Ishikawa (cell line): Measurements from ENCODE around the gene MARVELD1.
A peak's percentile ranks its signal among the peaks of the same experiment; 100 is the strongest.

Experiments used
- CEBPB ChIP-seq: IDR thresholded peaks from 2 replicates; pipeline ENCODE4 v1.6.1; 2012
- CREB1 ChIP-seq: IDR thresholded peaks from 2 replicates; pipeline ENCODE4 v1.6.1; 2012; ENCODE audit warnings: low read depth
- EGR1 ChIP-seq: IDR thresholded peaks from 2 replicates; pipeline ENCODE4 v1.6.1; 2012
- EP300 ChIP-seq: IDR thresholded peaks from 2 replicates; pipeline ENCODE4 v1.6.1; 2012; ENCODE audit warnings: borderline replicate concordance
- FOXM1 ChIP-seq: IDR thresholded peaks from 2 replicates; pipeline ENCODE4 v1.6.1; 2012; ENCODE audit warnings: low read depth, borderline replicate concordance
- NFIC ChIP-seq: IDR thresholded peaks from 2 replicates; pipeline ENCODE4 v1.6.1; 2012
- RAD21 ChIP-seq: IDR thresholded peaks from 2 replicates; pipeline ENCODE4 v1.6.1; 2012; ENCODE audit warnings: low read depth
- REST ChIP-seq: IDR thresholded peaks from 2 replicates; pipeline ENCODE4 v1.6.1; 2012; ENCODE audit warnings: low read depth, mild to moderate bottlenecking
- TAF1 ChIP-seq: IDR thresholded peaks from 2 replicates; pipeline ENCODE4 v1.6.1; 2012; ENCODE audit warnings: low read depth, mild to moderate bottlenecking
- TCF12 ChIP-seq: IDR thresholded peaks from 2 replicates; pipeline ENCODE4 v1.6.1; 2012; ENCODE audit warnings: low read depth
- TEAD4 ChIP-seq: IDR thresholded peaks from 2 replicates; pipeline ENCODE4 v1.6.1; 2012
- YY1 ChIP-seq: IDR thresholded peaks from 2 replicates; pipeline ENCODE4 v1.6.1; 2012; ENCODE audit warnings: low read depth
- ZBTB7A ChIP-seq: IDR thresholded peaks from 2 replicates; pipeline ENCODE4 v1.6.1; 2012; ENCODE audit warnings: low read depth
- TF ChIP-seq, protein P1 (sequence below): IDR thresholded peaks from 2 replicates; pipeline ENCODE4 v1.6.1; 2012
- TF ChIP-seq, protein P2 (sequence below): IDR thresholded peaks from 2 replicates; pipeline ENCODE4 v1.6.1; 2012

Gene MARVELD1

GRCh38 chr10:97689559-97690020, 23.9 kb upstream of the MARVELD1 start:
- TF ChIP-seq, protein P1, sequence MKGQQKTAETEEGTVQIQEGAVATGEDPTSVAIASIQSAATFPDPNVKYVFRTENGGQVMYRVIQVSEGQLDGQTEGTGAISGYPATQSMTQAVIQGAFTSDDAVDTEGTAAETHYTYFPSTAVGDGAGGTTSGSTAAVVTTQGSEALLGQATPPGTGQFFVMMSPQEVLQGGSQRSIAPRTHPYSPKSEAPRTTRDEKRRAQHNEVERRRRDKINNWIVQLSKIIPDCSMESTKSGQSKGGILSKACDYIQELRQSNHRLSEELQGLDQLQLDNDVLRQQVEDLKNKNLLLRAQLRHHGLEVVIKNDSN, result peak; percentile 9; the same call in 1 of the 2 replicates
- no peak for TF ChIP-seq TAF1

- TF ChIP-seq YY1 (no peak), ZBTB7A (no peak), RAD21 (no peak), TAF1 (no peak), FOXM1 (no peak), NFIC (no peak), EGR1 (no peak), TCF12 (no peak), CREB1 (no peak), CEBPB (no peak), REST (no peak), EP300 (no peak), TEAD4 (no peak)
- TF ChIP-seq, protein P2, sequence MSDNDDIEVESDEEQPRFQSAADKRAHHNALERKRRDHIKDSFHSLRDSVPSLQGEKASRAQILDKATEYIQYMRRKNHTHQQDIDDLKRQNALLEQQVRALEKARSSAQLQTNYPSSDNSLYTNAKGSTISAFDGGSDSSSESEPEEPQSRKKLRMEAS, result no peak
- TF ChIP-seq, protein P1, result no peak
Measured at GRCh38 chr10:97690133-97690532, 23.4 kb upstream of the MARVELD1 start.

GRCh38 chr10:97701438-97702069, 12.0 kb upstream of the MARVELD1 start:
- no peak for TF ChIP-seq TEAD4
- TF ChIP-seq RAD21, result peak; percentile 96

DNA sequence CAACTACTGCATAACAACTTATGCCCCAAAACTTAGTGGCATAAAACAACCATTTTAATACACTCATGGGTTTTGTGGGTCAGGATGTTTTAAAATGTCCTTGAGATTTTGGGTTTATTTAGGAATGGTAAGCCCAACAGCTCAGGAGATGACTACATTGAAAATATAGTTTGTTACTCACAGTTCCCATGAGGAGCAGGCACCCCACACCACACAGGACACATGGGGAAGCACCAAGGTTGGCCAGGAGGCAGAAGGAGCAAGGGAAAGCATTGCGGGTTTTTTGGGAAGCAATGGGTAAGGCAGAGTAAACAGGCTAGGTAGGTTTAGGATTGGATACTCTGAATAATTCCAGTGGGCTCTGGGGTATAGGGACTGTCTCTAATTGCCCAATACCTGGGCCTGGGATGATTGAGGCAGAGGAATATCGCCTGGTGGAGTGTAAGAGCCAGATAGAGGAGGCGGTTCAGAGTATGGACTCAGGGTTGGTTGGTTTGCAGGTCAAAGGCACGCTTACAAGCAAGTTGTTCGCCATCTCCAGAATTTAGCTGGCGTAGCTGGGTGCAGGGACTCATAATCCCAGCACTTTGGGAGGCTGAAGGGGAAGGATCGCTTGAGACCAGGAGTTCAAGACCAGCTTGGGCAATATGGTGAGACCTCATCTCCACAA, 10.0 kb upstream of the MARVELD1 start:
- TF ChIP-seq EGR1, result no peak
- TF ChIP-seq NFIC, result no peak
- TF ChIP-seq FOXM1, result no peak
- no peak for TF ChIP-seq RAD21
- TF ChIP-seq EP300, result no peak
- no peak for TF ChIP-seq TEAD4
- TF ChIP-seq ZBTB7A, result no peak
- TF ChIP-seq, protein P1, result no peak
- no peak for TF ChIP-seq CEBPB
- no peak for TF ChIP-seq REST
- no peak for TF ChIP-seq TAF1
- no peak for TF ChIP-seq YY1
- TF ChIP-seq, protein P2, result no peak
- no peak for TF ChIP-seq CREB1
- no peak for TF ChIP-seq TCF12

GRCh38 chr10:97704341-97704740, 9.2 kb upstream of the MARVELD1 start:
- TF ChIP-seq EGR1 (no peak), ZBTB7A (no peak), REST (no peak), TCF12 (no peak), CREB1 (no peak), NFIC (no peak), RAD21 (no peak), CEBPB (no peak)
- TF ChIP-seq, protein P2, result no peak
- TF ChIP-seq, protein P1, result no peak
